Colon (tissue), 2 donors: ENCODE measurements around the gene COL21A1.
"Not testable (repeated sequence)": the region's sequence is repeated elsewhere in the genome, so short reads cannot be mapped to it uniquely, and the experiment has no call there.

ENCODE experiments used
- FAIRE-seq: peaks from 2 replicates; lab custom pipeline; 2012; peaks lifted over from hg19 to GRCh38; lab: Jason Lieb, UNC
- donor health status: control.
- donor health status: control.

COL21A1 gene

DNA sequence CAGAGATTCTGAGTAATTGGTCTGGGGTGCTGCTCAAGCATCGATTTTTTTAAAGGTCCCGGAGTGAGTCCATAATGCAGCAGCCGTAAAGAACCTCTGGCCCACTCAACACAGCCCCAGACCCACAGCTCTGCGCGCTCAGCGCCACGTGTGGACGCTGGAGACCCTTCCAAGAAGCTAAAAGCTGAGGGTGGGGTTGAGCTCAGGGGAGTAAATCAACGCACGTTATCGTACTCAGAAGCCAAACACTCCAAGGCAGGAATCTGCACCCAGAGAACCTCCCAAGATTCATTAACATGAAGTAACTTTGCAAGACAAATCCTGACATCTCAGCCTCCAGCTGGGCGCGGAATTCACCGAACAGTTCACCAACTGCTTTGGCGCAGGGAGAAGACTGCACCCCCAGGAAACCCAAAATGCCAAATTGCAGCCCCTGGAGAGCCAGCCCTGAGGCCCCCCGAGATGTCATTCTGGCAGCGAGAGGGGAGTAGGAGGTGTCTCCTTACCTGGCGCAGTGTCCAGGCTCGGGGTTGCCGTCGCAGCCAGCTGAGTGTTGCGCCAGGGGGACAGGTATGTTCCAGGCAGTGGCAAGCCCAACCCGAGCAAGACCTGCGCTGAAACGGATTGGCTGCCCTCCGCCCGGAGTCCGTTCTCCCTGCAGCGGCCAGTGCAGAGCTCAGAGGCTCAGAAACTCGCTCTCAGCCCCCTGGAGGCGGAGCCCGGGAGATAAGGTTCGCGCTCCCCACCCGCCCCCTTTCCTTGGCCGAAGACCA is at the start of gene COL21A1:
Gene COL21A1 (minus strand): TSS at position 700 of the 773 bp plus-strand sequence. CDS start 64,962 bp downstream, outside the sequence.
- no peak for FAIRE-seq

DNA sequence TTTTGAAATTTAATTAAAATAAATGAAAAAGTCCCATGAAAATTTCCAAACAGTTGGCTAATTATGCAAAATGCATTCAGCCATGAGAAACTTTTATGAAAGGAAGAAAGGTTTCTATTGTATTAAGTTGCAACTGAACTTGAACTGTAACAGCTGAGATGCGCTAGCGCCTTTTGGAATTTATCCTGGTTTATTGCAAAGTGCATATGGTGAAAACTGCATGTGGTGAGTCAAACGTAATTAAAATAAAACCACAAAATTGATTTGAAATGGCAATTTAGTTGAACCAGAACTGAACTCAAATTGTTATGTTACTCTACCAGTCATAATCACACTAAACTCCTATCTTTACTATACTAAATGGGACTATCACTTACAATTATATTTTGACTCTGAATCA is 46.4 kb upstream of the COL21A1 start:
- no peak for FAIRE-seq

DNA sequence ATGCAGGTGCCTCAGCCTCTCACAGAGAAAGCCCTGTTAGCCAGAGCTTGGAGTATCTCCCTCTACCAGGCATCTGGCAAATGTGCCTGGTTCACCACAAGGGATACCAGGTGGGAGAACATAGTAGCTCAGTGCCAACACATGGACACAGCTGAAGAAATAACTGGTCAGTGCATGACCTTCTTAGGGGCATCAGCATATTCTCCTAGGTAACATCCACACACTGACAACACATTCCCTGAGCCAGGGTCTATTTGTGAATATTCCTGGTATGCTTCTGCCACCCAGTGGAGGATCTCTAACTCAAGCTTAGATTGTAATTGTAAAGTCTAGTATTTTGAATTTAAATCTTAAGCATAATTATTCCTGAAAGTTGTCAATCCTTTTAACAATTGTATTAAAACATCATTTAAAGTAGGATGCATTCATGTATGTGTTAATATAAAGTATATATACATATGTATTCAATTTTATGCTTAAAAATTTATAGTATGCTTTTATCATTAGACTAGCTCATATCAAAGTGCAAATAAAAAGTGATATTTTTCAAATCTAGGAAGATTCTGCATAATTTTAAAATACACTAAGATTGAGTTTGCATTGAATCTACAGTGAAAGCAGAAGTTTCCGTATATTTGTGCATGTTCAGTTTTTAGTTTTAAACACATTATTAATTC is 45.3 kb upstream of the COL21A1 start:
- FAIRE-seq: no peak

DNA sequence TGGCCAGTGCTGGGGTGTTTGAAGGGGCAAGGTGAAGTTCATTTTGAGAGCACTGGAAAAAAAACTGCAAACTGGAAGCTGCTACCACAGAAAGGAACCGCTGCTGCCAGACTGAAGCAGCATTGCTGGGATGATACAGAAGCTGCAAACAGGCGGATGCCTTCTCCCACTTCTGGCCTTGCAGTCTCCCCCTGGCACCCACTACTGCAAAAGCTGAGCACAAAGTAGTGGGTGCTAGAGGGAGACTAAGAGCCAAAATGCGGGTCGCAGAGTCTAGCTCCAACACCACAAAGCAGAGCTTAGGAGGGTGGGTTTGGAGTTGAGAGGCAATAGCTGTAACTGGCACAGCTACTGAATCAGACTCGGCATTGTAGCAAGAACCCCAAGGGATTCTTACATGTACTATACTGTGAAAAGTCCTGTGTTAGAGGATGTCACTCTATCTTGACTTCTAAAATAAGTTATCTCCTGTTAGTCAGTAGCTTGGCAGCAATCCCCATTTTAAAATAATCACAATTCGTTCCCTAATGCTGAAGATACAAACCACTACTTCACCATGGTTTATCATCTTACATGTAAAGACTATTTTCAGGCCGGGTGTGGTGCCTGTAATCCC is 44.0 kb upstream of the COL21A1 start:
- no peak for FAIRE-seq

DNA sequence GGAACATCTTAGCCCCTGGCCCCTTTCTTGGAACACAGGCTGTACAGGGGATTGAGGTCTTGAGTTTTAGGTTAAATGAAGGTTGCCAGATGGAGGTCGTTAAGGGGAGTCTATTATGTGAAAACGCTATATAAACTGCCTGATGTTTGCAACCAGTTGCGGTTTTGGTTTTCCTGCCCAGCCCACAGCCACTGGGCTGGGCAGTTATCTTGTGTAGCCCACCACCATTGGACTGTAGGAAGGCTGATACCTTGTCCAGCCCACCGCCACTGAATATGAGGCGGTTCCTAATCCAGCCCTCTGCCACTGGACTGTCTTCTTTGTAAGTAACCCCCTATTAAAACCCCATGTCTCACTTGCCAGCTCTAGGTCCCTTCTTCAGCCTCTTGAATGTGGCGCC is 42.3 kb upstream of the COL21A1 start:
- FAIRE-seq: no peak

DNA sequence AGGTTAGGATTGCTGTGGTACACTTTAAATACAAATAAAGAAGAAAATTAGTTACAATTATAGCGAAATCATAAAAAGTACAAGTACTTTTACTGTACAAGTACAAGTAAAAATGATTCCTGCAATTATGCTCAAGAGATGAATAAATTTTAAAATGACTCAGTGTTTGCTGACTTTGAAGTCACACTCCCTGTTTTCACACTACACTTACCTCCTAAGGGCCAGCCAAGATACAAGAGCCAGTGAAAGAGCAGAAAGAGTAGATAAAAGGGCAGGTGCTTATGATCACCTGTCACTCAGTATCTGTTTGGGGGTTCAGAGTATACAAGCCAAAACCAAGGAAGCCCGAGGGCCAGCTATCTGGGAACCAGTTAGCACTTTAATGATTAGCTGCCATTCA is 41.0 kb upstream of the COL21A1 start:
- no peak for FAIRE-seq

DNA sequence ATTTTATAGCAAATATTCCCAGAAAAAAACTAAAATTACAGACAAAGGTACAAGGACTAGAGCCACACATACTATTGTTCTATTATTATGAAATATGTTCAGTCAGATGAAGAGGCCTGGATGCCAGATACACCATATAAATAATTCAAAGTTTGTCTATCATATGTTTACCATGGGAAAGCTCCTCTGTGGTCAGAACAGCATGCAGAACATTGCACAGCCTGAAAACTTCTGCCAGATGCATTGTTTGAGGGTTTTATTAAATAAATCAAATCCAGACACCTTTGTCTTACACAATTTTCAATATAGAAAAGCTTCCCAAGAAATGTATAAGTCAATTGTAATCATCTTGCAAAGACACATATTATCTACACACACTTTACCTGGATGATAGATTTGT is 35.0 kb upstream of the COL21A1 start:
- no peak for FAIRE-seq

DNA sequence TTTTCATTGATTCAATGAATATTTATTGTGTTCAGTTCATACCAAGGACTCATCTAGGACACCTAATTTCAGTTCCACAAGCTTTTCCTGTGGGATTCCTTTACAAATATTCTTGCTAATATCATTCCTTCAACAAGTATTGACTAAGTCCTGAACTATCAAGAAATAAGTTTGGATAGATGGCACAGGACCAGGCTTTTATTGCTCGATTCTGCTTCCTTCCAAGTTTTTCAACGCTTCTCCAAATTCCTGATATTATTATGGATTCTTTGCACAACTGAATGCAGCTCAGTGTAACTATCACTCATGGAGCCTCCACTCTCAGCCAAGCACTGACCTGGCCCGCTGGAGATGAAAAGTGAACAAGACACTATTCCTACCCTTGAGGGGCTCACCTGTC is 32.7 kb upstream of the COL21A1 start:
- no peak for FAIRE-seq

DNA sequence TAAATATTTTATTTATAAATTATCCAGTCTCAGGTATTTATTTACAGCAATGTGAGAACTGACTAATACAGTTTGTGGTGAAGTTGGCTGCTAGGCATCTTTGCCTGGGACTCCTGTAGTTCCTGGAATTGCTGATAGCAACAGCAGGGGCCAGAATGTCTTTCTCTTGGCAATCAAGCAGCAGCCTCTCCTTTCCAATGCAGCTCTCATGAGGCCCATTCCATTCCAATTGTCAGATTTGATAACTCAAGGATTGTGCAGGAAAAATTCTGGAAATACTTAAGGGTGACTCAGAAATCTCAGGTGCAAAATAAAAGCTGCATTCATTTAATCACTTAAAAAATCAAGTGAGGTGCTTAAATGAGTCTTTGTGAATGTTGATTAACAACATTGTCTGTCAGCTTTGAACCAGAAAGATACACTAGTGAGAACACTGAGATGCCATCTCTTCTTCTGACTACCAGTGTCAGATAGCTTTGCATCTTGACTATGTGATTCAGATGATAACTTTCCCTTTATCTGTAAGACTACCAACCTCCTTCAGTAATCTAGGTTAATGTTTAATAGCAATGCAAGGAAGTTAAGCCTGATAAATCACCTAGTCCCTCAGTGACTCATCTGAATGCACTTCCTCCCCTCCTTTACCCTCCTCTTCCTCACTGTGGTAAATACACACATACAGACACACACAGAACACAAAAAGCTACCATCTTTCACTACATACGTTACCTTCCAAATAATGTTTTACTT is 32.1 kb upstream of the COL21A1 start:
- FAIRE-seq: no peak

DNA sequence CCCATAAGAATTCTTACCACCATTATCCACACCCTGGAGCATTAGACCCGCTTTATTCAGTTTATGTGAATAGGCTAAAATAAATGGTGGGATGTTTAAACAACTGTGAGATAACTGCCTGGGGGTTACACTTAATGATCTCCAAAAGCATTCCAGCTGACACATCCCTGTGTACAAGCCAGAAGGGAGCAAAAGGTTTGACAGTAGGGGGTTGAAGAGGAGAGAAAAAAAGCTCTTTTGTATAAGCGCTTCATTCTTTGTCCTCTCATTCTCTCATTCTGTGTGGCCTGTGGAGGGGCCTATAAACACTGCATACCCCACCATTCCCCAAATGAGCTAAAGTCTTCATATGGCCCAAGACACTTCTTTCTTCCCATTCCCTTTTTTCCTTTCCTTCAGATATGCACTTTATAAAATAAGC is 30.8 kb upstream of the COL21A1 start:
- FAIRE-seq: no peak

DNA sequence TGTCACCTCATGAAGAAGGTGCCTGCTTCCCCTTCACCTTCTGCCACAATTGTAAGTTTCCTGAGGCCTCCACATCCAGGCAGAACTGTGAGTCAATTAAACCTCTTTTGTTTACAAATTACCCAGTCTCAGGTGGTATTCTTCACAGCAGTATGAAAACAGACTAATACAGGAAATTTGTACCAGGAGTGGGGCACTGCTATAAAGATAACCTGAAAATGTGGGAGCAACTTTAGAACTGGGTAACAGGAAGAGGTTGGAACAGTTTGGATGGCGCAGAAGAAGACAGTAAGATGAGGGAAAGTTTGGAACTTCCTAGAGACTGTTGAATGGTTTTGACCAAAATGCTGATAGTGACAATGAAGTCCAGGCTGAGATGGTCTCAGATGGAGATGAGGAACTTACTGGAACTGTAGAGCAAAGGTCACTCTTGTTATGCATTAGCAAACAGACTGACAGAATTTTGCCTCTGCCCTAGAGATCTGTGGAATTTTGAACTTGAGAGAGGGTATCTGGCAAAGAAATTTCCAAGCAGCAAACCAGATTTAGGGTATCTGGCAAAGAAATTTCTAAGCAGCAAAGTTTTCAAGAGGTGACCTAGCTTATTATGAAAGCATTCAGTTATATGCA is 23.5 kb upstream of the COL21A1 start:
- FAIRE-seq: no peak

DNA sequence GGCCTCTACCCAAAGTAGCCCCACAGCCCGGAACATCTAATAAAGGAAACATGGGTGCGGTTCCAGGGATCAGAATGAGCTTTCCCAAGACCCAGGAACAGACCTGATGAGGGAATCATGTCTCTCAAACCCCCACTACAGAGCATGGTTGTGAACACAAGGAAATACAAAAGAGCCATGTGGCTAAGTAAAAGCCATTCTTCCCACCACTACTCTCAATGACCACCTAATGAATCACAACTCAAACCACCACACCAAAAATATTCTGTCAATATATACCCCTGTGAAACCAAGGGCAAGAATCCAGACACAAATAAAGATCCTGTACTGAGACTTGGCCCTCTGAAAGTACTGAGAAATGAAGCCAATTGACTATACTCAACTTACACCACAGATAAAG is 20.9 kb upstream of the COL21A1 start:
- no peak for FAIRE-seq

DNA sequence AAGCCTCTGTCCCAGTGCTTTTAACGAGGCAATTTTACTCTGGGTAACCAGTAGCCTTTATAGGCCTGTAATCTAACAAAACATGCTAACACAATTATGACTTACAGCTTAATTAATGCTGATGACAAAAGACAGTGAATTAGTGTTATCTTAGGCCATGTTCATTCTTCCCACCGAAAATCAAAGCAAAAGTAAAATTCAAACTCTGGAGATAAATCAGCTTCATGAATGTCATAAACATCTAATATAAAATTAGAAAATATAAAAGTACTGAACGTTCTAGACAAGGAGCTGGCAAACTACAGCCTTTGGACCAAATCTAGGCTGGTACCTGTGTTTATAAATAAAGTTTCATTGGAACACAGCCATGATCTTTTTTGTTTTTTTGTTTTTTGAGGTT is 18.6 kb upstream of the COL21A1 start:
- FAIRE-seq: no peak

DNA sequence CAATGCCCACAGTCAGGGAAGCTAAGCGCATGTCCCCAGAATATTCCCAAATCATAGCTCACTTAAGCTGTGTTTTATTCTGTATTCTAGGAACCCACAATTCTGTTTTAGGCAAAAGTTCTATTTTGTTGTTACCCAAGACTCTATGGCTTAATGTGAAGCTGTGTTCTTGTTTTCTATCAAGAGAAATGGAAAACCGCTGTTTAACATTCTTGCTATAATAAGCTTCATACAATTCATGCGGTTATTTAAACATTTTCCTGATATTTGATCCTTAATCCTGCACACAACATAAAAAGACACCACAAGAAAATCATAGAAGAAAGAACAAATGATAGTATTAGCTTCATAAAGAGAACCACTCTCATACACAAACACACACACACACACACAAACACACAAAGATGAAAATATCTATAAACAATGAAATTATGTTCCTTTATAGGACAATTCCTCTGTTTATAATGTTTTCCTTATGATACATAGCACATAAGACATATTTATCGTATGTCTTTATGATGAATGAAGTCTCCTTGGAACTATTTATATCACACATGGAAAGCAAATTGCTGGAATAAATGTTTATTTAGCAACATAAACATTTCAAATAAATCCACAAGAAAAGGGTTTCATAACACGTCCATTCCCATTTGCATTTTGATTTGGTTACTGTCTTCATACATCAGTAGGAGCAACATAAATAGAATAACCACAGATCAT is 16.4 kb upstream of the COL21A1 start:
- FAIRE-seq: no peak

DNA sequence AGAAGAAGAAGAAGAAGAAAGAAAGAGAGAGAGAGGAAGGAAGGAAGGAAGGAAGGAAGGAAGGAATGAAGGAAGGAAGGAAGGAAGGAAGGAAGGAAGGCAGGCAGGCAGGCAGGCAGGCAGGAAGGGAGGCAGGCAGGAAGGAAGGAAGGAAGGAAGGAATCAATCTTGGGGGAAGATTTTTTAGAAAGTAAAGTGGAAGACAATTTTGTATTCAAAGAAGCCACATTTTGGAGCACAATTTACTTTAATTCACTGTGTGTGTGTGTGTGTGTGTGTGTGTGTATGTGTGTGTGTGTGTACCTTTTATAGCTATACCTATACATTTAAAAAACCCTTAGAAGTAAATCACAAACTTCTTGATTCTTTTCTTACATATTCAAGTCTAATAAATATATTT is 13.2 kb upstream of the COL21A1 start:
- not testable (repeated sequence) for FAIRE-seq

DNA sequence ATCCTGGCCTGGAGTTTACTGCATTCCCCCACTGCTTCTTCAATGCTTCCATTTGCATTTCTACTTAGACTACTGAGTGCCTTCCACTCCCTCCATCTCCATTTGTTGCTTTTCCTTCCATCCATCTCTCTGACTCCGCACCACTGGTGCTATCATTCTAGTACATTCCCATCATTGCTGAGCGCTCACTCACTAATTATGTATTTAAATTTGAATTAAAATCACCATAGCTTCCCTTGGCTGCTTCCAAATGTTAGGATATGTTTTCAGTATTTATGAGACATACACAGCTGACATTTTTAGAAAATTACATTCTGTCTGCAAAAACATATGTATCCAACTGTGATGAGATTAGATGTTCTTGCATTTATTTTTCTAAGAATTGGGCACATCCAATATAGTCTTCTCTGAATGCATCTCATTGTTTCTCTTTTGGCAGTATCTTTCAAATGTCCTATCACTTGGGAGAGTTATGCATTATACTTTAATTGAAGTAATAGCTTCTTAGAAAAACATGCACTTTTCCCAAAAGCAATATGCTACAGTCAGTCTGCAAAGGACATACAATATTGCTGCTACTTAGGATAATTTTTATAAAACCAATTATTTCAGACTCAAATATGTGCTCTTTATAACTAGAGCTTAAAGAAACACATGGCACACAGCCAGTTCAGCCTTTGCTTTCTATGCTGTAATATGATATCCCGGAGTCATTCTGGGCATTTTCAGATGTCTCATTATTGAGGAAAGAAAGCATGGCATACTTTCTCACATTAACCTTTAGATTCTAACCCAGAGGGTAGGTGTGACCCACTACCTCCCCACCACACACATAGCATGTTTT is 12.1 kb upstream of the COL21A1 start:
- FAIRE-seq: no peak

DNA sequence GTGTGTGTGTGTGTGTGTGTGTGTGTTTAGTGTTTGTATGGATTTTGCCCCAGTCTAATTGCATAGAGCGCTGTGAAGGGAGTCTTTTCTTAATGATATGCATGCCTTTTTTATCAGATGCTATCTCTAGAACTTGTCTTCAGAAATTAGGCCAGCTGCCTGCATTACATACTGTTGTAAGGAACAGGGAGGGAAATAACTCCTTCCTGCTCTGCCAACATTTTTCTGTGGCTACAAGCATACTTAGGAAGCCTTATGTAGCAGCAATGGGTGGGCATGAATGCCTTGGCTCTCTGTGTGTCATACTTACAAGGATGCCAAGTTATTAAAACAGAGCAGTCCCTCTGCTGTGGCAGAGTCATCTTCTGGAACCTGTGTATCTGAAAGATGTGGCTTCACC is 8.0 kb upstream of the COL21A1 start:
- no peak for FAIRE-seq

DNA sequence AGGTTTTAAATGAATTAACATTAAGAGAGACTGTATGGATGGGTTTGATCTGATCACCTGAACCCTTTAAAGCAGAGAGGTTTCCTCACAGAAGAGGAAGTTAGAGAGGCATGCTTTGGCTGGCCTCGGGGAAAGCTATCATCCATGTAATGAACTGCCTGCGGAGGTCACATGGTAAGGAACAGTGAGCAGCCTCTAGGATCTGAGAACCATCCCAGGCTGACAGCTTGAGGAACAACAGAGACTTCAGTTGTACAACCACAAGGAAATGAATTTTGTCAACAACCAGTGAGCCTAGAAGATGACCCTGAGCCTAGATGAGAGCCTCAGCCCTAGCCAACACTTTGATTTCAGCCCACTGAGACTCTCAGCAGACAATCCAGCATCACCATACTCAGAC is 2.9 kb upstream of the COL21A1 start:
- no peak for FAIRE-seq

DNA sequence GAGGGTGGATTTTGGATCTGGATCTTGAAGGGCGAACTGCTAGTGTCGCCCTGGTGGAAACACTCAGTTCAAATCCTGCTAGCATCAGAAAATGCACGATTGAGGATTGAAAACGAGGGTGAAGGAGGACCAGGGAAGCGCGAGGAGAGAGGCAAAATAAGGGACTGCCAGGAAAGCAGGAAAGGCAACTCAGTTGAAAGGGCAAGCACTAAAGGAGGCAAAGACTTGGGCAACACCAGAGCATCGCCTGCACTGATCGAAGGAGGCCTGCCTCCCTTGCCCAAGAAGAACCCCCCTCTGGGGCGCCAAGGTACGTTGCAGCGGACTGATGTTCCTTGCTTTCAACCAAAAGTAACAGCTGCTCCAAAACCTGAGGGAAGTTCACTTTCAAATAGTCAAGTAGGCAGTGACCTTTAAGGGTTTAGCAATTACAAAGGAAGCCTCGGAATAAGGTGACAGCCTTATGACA is 308 bp upstream of the COL21A1 start:
- FAIRE-seq: no peak

DNA sequence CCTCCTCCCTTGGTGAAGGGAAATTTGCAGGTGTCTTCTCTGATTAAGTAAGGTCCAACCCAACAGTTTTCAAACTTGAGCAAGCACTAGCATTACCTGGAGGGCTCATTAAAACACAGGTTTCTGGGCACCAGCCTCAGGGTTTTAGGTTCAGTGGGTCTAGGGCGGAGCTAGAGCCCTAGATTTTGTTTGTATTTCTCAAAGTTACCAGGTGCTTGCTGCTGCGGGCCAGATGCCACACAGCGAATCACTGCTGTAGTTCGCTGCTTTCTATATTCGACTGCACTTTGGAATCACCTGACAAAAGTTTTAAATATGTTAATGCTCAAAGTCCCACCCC is 869 bp downstream of the COL21A1 start:
- FAIRE-seq: no peak
